K562 (cell line): Measurements from ENCODE around the gene ADIPOQ. TPM values are rescaled to one million over a fixed set of nuclear protein-coding genes. Genes with fewer than 3 reads are reported as not detected.

Source experiments
- GTF2E2 ChIP-seq: fragments of 200-800 bp; sonication (Bioruptor generic); IDR thresholded peaks from 2 replicates; pipeline ENCODE4 v1.6.1; 2016; ENCODE audit warnings: missing genetic modification characterization, missing compliant biosample characterization
- HNRNPL ChIP-seq: fragments of 200-400 bp; formaldehyde crosslinking; IDR thresholded peaks from 2 replicates; pipeline ENCODE4 v1.6.1; 2017; ENCODE audit warnings: low read depth, mild to moderate bottlenecking, low read length
- MTA3 ChIP-seq: fragments of 450-650 bp; formaldehyde crosslinking; IDR thresholded peaks from 2 replicates; pipeline ENCODE4 v1.6.1; 2017; ENCODE audit warnings: mild to moderate bottlenecking, borderline replicate concordance
- NRF1 ChIP-seq, 2 experiments: fragments of 450-650 bp; IDR thresholded peaks in 1 of 2; conservative IDR thresholded peaks in 1 of 2; 2 replicates each; pipeline ENCODE4 v1.6.1; 2014; ENCODE audit warnings: mild to moderate bottlenecking in 2 of 2
- SAP30 ChIP-seq: fragments of 200-600 bp; sonication (generic); IDR thresholded peaks from 2 replicates; pipeline ENCODE4 v1.6.1; 2012; ENCODE audit warnings: borderline replicate concordance, low read depth, mild to moderate bottlenecking, moderate library complexity, low read length, control low read depth, inconsistent platforms; ENCODE audit not compliant: insufficient read depth, poor library complexity, severe bottlenecking
- SIX5 ChIP-seq, 2 experiments: IDR thresholded peaks; 2 replicates each; pipeline ENCODE4 v1.6.1; 2011; ENCODE audit warnings: low read length in 2 of 2, borderline replicate concordance in 1 of 2, low read depth in 1 of 2, mild to moderate bottlenecking in 1 of 2, moderate library complexity in 1 of 2; ENCODE audit not compliant: insufficient read depth in 1 of 2
- TRIM28 ChIP-seq: fragments of 450-650 bp; IDR thresholded peaks from 2 replicates; pipeline ENCODE4 v1.6.1; 2017
- polyA plus RNA-seq, 8 experiments: library from polyadenylated mRNA; depleted of rRNA in 4 of 8; stranded (reverse) in 5 of 8; unstranded in 3 of 8; fragments of >200 nt; fragmentation: Nextera tagmentation in 2 of 8; fragmentation: Illumina TruSeq in 1 of 8; extraction: Ambion mirVana in 2 of 8; extraction: Trizol in 1 of 8; gene quantifications; 2 replicates each; pipeline versions ENCODE4 v1.2.1 to v1.2.3, GENCODE V29; 2011 to 2014; ENCODE audit warnings: inconsistent platforms in 1 of 8, missing spikeins in 1 of 8
- total RNA-seq, 7 experiments: library from RNA; depleted of rRNA in 6 of 7; stranded (reverse); fragments of >200 nt in 6 of 7; fragmentation: Illumina TruSeq in 2 of 7; extraction: Trizol in 2 of 7; gene quantifications; 2 replicates each; pipeline versions ENCODE4 v1.2.1 to v1.2.3, GENCODE V29; 2011 to 2021; ENCODE audit warnings: low replicate concordance in 1 of 7
- TF ChIP-seq, protein P1 (sequence below), 2 experiments: IDR thresholded peaks; 2 replicates each; pipeline ENCODE4 v1.6.1; 2012; ENCODE audit warnings: improper control_type of control experiment in 2 of 2, low read depth in 2 of 2, low read length in 2 of 2, borderline replicate concordance in 1 of 2
- TF ChIP-seq, protein P2 (sequence below): fragments of 250-450 bp; sonication (Bioruptor Pico); IDR thresholded peaks from 2 replicates; pipeline ENCODE4 v1.8.0; 2021; ENCODE audit warnings: moderate library complexity, mild to moderate bottlenecking, inconsistent platforms
- TF ChIP-seq, protein P3 (sequence below): fragments of 450-650 bp; IDR thresholded peaks from 2 replicates; pipeline ENCODE4 v1.6.1; 2016; ENCODE audit warnings: mild to moderate bottlenecking, moderate library complexity

The ADIPOQ gene
- total and polyA plus RNA-seq, 9 of the 15 experiments (the other 6 are each of a cell fraction or from before 2014, with no cell fraction given) = 0.01 to 0.04 (median 0.03) TPM; not detected in 4

DNA sequence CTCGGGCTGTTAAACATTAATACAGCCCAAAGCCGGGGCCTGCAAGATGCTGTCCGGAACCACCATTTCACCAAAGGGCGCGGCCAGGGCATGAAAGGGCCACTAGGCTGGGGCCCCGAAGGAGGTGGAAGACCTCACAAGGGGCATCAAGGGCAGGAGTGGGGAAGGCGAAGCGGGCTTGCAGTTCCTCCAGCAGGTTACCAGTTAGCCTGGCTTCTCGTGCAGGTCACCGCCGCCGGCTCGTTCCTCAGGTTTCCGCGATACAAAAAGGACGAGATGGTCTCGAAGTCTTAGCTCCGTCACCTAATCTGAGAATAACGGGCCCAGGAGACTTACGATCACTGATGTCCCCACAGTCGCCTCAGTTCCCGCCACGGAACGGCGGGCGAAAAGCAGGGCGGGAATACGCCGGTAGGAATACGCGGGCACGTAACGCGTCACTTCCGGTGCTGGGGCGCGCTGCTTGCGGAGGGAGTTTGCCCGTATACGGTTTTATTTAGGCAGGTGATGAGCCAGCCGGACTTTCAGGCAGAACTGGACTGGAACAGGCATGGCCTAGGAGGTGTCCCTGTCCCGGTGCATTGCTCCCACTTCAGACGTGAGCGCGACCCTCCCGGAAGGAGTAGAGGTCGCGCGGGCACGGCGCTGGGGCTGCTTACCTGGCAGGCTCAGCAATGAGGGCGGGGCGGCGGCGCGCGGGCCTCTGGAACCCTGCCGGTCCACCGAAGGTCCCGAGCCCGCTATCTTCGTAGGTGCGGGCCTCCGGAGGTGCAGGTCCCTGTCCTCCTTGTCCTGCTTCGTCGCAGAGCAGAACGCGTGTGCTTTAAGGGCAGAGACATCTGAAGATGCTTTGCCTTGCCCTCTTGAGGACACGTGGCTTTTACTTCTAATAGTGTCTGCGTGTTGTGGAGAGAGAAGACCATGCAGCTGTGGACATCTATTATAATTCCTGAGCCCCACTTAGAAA is 36.1 kb upstream of the ADIPOQ start, which contains the start of gene RFC4 (continued):
- TF ChIP-seq, protein P1, sequence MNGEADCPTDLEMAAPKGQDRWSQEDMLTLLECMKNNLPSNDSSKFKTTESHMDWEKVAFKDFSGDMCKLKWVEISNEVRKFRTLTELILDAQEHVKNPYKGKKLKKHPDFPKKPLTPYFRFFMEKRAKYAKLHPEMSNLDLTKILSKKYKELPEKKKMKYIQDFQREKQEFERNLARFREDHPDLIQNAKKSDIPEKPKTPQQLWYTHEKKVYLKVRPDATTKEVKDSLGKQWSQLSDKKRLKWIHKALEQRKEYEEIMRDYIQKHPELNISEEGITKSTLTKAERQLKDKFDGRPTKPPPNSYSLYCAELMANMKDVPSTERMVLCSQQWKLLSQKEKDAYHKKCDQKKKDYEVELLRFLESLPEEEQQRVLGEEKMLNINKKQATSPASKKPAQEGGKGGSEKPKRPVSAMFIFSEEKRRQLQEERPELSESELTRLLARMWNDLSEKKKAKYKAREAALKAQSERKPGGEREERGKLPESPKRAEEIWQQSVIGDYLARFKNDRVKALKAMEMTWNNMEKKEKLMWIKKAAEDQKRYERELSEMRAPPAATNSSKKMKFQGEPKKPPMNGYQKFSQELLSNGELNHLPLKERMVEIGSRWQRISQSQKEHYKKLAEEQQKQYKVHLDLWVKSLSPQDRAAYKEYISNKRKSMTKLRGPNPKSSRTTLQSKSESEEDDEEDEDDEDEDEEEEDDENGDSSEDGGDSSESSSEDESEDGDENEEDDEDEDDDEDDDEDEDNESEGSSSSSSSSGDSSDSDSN (IDR thresholded peaks at IDR 0.05; ENCODE audit: borderline replicate concordance in 1 of 2, low read depth in 2 of 2, low read length in 2 of 2) = peak in 1 of 2 experiments; percentile 14; a peak in 1 of 4 replicates
- TF ChIP-seq MTA3 (peak; percentile 87), NRF1 (conservative IDR thresholded peaks at IDR 0.05 in 1 of 2, IDR thresholded peaks at IDR 0.05 in 1 of 2) (peak; percentile 50 to 67), GTF2E2 (peak; percentile 92), HNRNPL (peak; percentile 29; the same call in 1 of the 2 replicates), SIX5 (IDR thresholded peaks at IDR 0.05; ENCODE audit: borderline replicate concordance in 1 of 2, insufficient read depth in 1 of 2, low read depth in 1 of 2, low read length in 2 of 2) (0 out of 4 replicates have a peak, but pooled peaks of 1 of the 2 experiments have one; percentile 13), SAP30 (peak; percentile 61), TRIM28 (no peak)
- TF ChIP-seq, protein P2, sequence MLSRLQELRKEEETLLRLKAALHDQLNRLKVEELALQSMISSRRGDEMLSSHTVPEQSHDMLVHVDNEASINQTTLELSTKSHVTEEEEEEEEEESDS (CRISPR knock-in tag) = no peak
- TF ChIP-seq, protein P3, sequence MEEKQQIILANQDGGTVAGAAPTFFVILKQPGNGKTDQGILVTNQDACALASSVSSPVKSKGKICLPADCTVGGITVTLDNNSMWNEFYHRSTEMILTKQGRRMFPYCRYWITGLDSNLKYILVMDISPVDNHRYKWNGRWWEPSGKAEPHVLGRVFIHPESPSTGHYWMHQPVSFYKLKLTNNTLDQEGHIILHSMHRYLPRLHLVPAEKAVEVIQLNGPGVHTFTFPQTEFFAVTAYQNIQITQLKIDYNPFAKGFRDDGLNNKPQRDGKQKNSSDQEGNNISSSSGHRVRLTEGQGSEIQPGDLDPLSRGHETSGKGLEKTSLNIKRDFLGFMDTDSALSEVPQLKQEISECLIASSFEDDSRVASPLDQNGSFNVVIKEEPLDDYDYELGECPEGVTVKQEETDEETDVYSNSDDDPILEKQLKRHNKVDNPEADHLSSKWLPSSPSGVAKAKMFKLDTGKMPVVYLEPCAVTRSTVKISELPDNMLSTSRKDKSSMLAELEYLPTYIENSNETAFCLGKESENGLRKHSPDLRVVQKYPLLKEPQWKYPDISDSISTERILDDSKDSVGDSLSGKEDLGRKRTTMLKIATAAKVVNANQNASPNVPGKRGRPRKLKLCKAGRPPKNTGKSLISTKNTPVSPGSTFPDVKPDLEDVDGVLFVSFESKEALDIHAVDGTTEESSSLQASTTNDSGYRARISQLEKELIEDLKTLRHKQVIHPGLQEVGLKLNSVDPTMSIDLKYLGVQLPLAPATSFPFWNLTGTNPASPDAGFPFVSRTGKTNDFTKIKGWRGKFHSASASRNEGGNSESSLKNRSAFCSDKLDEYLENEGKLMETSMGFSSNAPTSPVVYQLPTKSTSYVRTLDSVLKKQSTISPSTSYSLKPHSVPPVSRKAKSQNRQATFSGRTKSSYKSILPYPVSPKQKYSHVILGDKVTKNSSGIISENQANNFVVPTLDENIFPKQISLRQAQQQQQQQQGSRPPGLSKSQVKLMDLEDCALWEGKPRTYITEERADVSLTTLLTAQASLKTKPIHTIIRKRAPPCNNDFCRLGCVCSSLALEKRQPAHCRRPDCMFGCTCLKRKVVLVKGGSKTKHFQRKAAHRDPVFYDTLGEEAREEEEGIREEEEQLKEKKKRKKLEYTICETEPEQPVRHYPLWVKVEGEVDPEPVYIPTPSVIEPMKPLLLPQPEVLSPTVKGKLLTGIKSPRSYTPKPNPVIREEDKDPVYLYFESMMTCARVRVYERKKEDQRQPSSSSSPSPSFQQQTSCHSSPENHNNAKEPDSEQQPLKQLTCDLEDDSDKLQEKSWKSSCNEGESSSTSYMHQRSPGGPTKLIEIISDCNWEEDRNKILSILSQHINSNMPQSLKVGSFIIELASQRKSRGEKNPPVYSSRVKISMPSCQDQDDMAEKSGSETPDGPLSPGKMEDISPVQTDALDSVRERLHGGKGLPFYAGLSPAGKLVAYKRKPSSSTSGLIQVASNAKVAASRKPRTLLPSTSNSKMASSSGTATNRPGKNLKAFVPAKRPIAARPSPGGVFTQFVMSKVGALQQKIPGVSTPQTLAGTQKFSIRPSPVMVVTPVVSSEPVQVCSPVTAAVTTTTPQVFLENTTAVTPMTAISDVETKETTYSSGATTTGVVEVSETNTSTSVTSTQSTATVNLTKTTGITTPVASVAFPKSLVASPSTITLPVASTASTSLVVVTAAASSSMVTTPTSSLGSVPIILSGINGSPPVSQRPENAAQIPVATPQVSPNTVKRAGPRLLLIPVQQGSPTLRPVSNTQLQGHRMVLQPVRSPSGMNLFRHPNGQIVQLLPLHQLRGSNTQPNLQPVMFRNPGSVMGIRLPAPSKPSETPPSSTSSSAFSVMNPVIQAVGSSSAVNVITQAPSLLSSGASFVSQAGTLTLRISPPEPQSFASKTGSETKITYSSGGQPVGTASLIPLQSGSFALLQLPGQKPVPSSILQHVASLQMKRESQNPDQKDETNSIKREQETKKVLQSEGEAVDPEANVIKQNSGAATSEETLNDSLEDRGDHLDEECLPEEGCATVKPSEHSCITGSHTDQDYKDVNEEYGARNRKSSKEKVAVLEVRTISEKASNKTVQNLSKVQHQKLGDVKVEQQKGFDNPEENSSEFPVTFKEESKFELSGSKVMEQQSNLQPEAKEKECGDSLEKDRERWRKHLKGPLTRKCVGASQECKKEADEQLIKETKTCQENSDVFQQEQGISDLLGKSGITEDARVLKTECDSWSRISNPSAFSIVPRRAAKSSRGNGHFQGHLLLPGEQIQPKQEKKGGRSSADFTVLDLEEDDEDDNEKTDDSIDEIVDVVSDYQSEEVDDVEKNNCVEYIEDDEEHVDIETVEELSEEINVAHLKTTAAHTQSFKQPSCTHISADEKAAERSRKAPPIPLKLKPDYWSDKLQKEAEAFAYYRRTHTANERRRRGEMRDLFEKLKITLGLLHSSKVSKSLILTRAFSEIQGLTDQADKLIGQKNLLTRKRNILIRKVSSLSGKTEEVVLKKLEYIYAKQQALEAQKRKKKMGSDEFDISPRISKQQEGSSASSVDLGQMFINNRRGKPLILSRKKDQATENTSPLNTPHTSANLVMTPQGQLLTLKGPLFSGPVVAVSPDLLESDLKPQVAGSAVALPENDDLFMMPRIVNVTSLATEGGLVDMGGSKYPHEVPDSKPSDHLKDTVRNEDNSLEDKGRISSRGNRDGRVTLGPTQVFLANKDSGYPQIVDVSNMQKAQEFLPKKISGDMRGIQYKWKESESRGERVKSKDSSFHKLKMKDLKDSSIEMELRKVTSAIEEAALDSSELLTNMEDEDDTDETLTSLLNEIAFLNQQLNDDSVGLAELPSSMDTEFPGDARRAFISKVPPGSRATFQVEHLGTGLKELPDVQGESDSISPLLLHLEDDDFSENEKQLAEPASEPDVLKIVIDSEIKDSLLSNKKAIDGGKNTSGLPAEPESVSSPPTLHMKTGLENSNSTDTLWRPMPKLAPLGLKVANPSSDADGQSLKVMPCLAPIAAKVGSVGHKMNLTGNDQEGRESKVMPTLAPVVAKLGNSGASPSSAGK = peak; percentile 90
